ENCODE data around the gene TANC1.

GRCh38 chr2:159177957-159178356 lies 209.5 kb downstream of the TANC1 start:
- TF ChIP-seq EZH2 (IDR thresholded peaks at IDR 0.05; ENCODE audit: insufficient read depth, poor library complexity, severe bottlenecking) (no peak), EZH2phosphoT487 (IDR thresholded peaks at IDR 0.05; ENCODE audit: insufficient read depth, low read depth) (no peak)

All from GM23248 (cell line).